SK-N-SH (cell line): Measurements from ENCODE around the gene RAD23B. TPM values are rescaled to one million over a fixed set of nuclear protein-coding genes. Genes with fewer than 3 reads are reported as not detected.

ENCODE experiments used
- CTCF ChIA-PET: fragments of 300-600, 350-600 bp; formaldehyde crosslinking; extraction: SDS; loops from one replicate; lab custom pipeline; 2021; lab: Yijun Ruan, JAX
- POLR2A ChIA-PET: fragments of 350-600 bp; sonication (Branson Sonifier 250); formaldehyde crosslinking; extraction: SDS; loops from one replicate; lab custom pipeline; 2020; ENCODE audit warnings: antibody characterized with exemption, inconsistent platforms; lab: Yijun Ruan, JAX
- DNase-seq: peaks from one replicate; pipeline ENCODE4 v3.0.0; 2012
- H2AFZ ChIP-seq: fragments of 200-600 bp; sonication (generic); 2 replicates; pipeline ENCODE4 v1.8.1; 2016; ENCODE audit warnings: antibody characterized with exemption, mild to moderate bottlenecking, low read depth
- H3F3A ChIP-seq: fragments of 200-600 bp; sonication (generic); replicated peaks from 2 replicates; pipeline ENCODE3; 2016; ENCODE audit warnings: antibody characterized with exemption, mild to moderate bottlenecking; ENCODE audit not compliant: insufficient read depth
- H3K27ac ChIP-seq, 2 experiments: fragments of 200-500 bp in 1 of 2; fragments of 200-600 bp in 1 of 2; sonication (Bioruptor generic) in 1 of 2; sonication (generic), shearing (Covaris generic) in 1 of 2; 2 replicates each; pipeline versions ENCODE4 v1.5.1 to v1.6.1; 2014 to 2016; ENCODE audit warnings: low read depth in 2 of 2, inconsistent platforms in 1 of 2, low read length in 1 of 2, mild to moderate bottlenecking in 1 of 2, mixed read lengths in 1 of 2
- H3K27me3 ChIP-seq: fragments of 200-600 bp; sonication (generic), shearing (Covaris generic); 2 replicates; pipeline ENCODE4 v1.6.1; 2016; ENCODE audit warnings: mixed run types; ENCODE audit not compliant: insufficient read depth
- H3K36me3 ChIP-seq, 2 experiments: fragments of 200-500 bp in 1 of 2; fragments of 200-600 bp in 1 of 2; sonication (Bioruptor generic) in 1 of 2; sonication (generic) in 1 of 2; replicated peaks in 1 of 2; 2 replicates each; pipeline versions ENCODE3 to v1.5.1; 2014 to 2016; ENCODE audit warnings: low read length in 1 of 2, mild to moderate bottlenecking in 1 of 2; ENCODE audit not compliant: insufficient read depth in 2 of 2, control insufficient read depth in 1 of 2
- H3K4me1 ChIP-seq, 2 experiments: fragments of 200-500 bp in 1 of 2; fragments of 200-600 bp in 1 of 2; sonication (Bioruptor generic) in 1 of 2; sonication (generic), shearing (Covaris generic) in 1 of 2; 2 replicates each; pipeline versions ENCODE4 v1.5.1 to v1.6.1; 2014 to 2016; ENCODE audit warnings: low read depth in 1 of 2, low read length in 1 of 2, mixed run types in 1 of 2; ENCODE audit not compliant: insufficient read depth in 2 of 2, control insufficient read depth in 1 of 2
- H3K4me2 ChIP-seq: fragments of 200-600 bp; sonication (generic), shearing (Covaris generic); 2 replicates; pipeline ENCODE4 v1.6.1; 2017; ENCODE audit warnings: mixed run types
- H3K4me3 ChIP-seq, 2 experiments: fragments of 200-500 bp in 1 of 2; fragments of 200-600 bp in 1 of 2; sonication (Bioruptor generic) in 1 of 2; sonication (generic), shearing (Covaris generic) in 1 of 2; 2 replicates each; pipeline versions ENCODE4 v1.5.1 to v1.8.1; 2014 to 2016; ENCODE audit warnings: low read depth in 2 of 2, inconsistent platforms in 1 of 2, low read length in 1 of 2, mild to moderate bottlenecking in 1 of 2, mixed read lengths in 1 of 2, moderate library complexity in 1 of 2
- H3K79me2 ChIP-seq: fragments of 200-600 bp; sonication (generic); 2 replicates; pipeline ENCODE4 v1.8.1; 2017; ENCODE audit warnings: mild to moderate bottlenecking; ENCODE audit not compliant: insufficient read depth
- H3K9ac ChIP-seq: fragments of 200-600 bp; sonication (generic); 2 replicates; pipeline ENCODE4 v1.6.1; 2017; ENCODE audit warnings: mixed run types
- H3K9me2 ChIP-seq: fragments of 200-600 bp; sonication (generic); 2 replicates; pipeline ENCODE4 v1.6.1; 2017; ENCODE audit warnings: mixed run types
- H3K9me3 ChIP-seq: fragments of 200-600 bp; sonication (generic); 2 replicates; pipeline ENCODE4 v1.6.1; 2017; ENCODE audit warnings: mixed run types, mild to moderate bottlenecking, moderate library complexity
- H4K20me1 ChIP-seq: fragments of 200-600 bp; sonication (generic); 2 replicates; pipeline ENCODE4 v1.6.1; 2017; ENCODE audit warnings: mild to moderate bottlenecking, mixed run types; ENCODE audit not compliant: insufficient read depth
- ELF1 ChIP-seq: IDR thresholded peaks from 2 replicates; pipeline ENCODE4 v1.4.0; 2012
- FOXJ3 ChIP-seq: sonication (generic); formaldehyde crosslinking; IDR thresholded peaks from 2 replicates; pipeline ENCODE4 v1.5.1; 2020; ENCODE audit warnings: mild to moderate bottlenecking, missing genetic modification reagents
- GABPA ChIP-seq: IDR thresholded peaks from 2 replicates; pipeline ENCODE4 v1.4.0; 2012; ENCODE audit warnings: low read depth, mild to moderate bottlenecking
- JUND ChIP-seq: IDR thresholded peaks from 2 replicates; pipeline ENCODE4 v1.4.0; 2012
- MEF2A ChIP-seq: IDR thresholded peaks from 2 replicates; pipeline ENCODE4 v1.4.0; 2012; ENCODE audit warnings: low read depth, borderline replicate concordance
- MXI1 ChIP-seq: IDR thresholded peaks from 2 replicates; pipeline ENCODE4 v1.6.1; 2012; ENCODE audit warnings: mild to moderate bottlenecking, low read depth, low read length, improper control_type of control experiment
- NFIC ChIP-seq: IDR thresholded peaks from 2 replicates; pipeline ENCODE4 v1.4.0; 2012; ENCODE audit warnings: borderline replicate concordance
- NRF1 ChIP-seq: IDR thresholded peaks from 2 replicates; pipeline ENCODE4 v1.6.1; 2012; ENCODE audit warnings: low read depth, mild to moderate bottlenecking, low read length
- POLR2AphosphoS5 ChIP-seq: IDR thresholded peaks from 2 replicates; pipeline ENCODE4 v1.6.1; 2012; ENCODE audit warnings: low read depth, low read length
- REST ChIP-seq: IDR thresholded peaks from 2 replicates; pipeline ENCODE4 v1.6.1; 2012; ENCODE audit warnings: mild to moderate bottlenecking, low read depth, low read length, moderate library complexity
- RXRA ChIP-seq: IDR thresholded peaks from 2 replicates; pipeline ENCODE4 v1.4.0; 2012; ENCODE audit warnings: low read depth, mild to moderate bottlenecking, borderline replicate concordance
- SMC3 ChIP-seq: IDR thresholded peaks from 2 replicates; pipeline ENCODE4 v1.6.1; 2012; ENCODE audit warnings: low read depth, low read length, improper control_type of control experiment
- TAF1 ChIP-seq: IDR thresholded peaks from 2 replicates; pipeline ENCODE4 v1.6.1; 2012; ENCODE audit warnings: low read depth, mild to moderate bottlenecking, low read length, moderate library complexity, borderline replicate concordance
- TCF12 ChIP-seq: IDR thresholded peaks from 2 replicates; pipeline ENCODE4 v1.4.0; 2012
- TEAD4 ChIP-seq: IDR thresholded peaks from 2 replicates; pipeline ENCODE4 v1.4.0; 2012; ENCODE audit warnings: mild to moderate bottlenecking, borderline replicate concordance; ENCODE audit not compliant: insufficient read depth
- YY1 ChIP-seq: IDR thresholded peaks from 2 replicates; pipeline ENCODE4 v1.4.0; 2012; ENCODE audit warnings: low read depth, mild to moderate bottlenecking
- WGBS: methylation state at CpG from one replicate; pipeline ENCODE4 v1.1.6; 2017; ENCODE audit warnings: low lambda C conversion rate; 5-methylcytosine and 5-hydroxymethylcytosine counted together
- polyA plus RNA-seq, 3 experiments: library from polyadenylated mRNA; depleted of rRNA; stranded (reverse); fragments of >200 nt; gene quantifications; 2 replicates each; pipeline ENCODE4 v1.2.3, GENCODE V29; 2012
- TF ChIP-seq, protein P1 (sequence below): IDR thresholded peaks from 2 replicates; pipeline ENCODE4 v1.4.0; 2012; ENCODE audit warnings: low read depth, borderline replicate concordance
- TF ChIP-seq, protein P2 (sequence below): fragments of 150-350 bp; IDR thresholded peaks from 2 replicates; pipeline ENCODE4 v1.6.1; 2017; ENCODE audit warnings: antibody characterized with exemption, low read length, low read depth, borderline replicate concordance

RAD23B gene
- polyA plus RNA-seq, 1 of the 3 experiments (the other 2 are of a cell fraction), result 62.9 TPM

DNA sequence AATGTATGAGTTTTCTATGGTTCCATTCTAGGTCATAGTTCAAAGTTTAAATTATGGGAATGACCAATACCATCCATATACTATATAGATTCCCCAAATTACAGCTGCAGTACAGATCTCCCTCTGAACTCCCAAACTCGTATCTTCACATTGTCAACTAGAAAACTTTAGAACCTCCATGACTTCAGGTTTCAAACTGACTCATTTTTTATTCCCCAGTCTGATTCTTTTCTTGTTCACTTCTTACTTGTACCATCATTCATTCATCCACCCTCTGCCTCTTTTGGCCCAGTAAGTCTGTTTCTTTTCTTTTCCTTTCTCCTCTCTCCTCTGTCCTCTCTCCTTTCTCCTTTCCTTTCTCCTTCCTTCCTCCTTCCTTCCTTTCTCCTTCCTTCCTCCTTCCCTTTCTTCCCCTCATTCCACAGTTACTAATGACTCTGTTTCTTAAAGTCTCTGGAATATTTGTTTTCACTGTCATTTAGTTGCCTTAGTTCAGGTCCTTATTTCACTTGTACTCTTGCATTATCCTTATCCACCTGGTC, 30.5 kb downstream of the RAD23B start:
- no peak overlapping the region for H3K4me2 ChIP-seq
- no peaks in the 10 kb centered on the region for H3K27me3 ChIP-seq
- H3K4me1 ChIP-seq, result no peaks in the 10 kb centered on the region
- WGBS, result 93% methylated on average over 1 of the region's 1 CpG
- ChIA-PET CTCF (interaction anchor here (0.6 to 1.1 kb wide), 2 partner anchors 8 to 26 kb away, joined by 3 read pairs; no protein-coding TSS in a partner anchor), POLR2A (no interaction called here)
- no peak overlapping the region for H3K27ac ChIP-seq
- H3K36me3 ChIP-seq, result peaks cover 56 to 59% of the 10 kb centered on the region in 2 experiments
- no peaks in the 10 kb centered on the region for H3K9me2 ChIP-seq
- no peaks in the 10 kb centered on the region for H3K9me3 ChIP-seq
- H2AFZ ChIP-seq, result no peak overlapping the region
- no peak overlapping the region for H3K9ac ChIP-seq
- H3K4me3 ChIP-seq, result no peak overlapping the region
- TF ChIP-seq, protein P1, sequence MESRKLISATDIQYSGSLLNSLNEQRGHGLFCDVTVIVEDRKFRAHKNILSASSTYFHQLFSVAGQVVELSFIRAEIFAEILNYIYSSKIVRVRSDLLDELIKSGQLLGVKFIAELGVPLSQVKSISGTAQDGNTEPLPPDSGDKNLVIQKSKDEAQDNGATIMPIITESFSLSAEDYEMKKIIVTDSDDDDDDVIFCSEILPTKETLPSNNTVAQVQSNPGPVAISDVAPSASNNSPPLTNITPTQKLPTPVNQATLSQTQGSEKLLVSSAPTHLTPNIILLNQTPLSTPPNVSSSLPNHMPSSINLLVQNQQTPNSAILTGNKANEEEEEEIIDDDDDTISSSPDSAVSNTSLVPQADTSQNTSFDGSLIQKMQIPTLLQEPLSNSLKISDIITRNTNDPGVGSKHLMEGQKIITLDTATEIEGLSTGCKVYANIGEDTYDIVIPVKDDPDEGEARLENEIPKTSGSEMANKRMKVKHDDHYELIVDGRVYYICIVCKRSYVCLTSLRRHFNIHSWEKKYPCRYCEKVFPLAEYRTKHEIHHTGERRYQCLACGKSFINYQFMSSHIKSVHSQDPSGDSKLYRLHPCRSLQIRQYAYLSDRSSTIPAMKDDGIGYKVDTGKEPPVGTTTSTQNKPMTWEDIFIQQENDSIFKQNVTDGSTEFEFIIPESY, result no peak
- TF ChIP-seq JUND, result no peak
- TF ChIP-seq RXRA, result no peak
- peaks cover 98% of the 10 kb centered on the region for H3K79me2 ChIP-seq
- peaks cover 11% of the 10 kb centered on the region for H3F3A ChIP-seq
- peaks cover 88% of the 10 kb centered on the region for H4K20me1 ChIP-seq
- DNase-seq, result no peak

GRCh38 chr9:107314763-107315162, 31.7 kb downstream of the RAD23B start:
- Histone ChIP-seq H2AFZ (no peak overlapping the region), H3K9ac (no peak overlapping the region), H3K9me3 (no peaks in the 10 kb centered on the region), H3K4me3 (no peak overlapping the region), H3K4me1 (no peaks in the 10 kb centered on the region), H3K79me2 (peaks cover 98% of the 10 kb centered on the region), H3K27ac (no peak overlapping the region), H3K36me3 (peaks cover 58 to 61% of the 10 kb centered on the region in 2 experiments), H3K27me3 (no peaks in the 10 kb centered on the region), H3F3A (peaks cover 11% of the 10 kb centered on the region), H4K20me1 (peaks cover 82% of the 10 kb centered on the region), H3K9me2 (no peaks in the 10 kb centered on the region), H3K4me2 (no peak overlapping the region)
- ChIA-PET CTCF (no interaction called here), POLR2A (no interaction called here)
- DNase-seq, result no peak
- 100% methylated on average over 1 of the region's 1 CpG for WGBS
- no peak for TF ChIP-seq POLR2AphosphoS5
- TF ChIP-seq GABPA, result no peak
- TF ChIP-seq JUND, result no peak
- TF ChIP-seq FOXJ3, result no peak
- TF ChIP-seq YY1, result no peak
- TF ChIP-seq MEF2A, result no peak
- TF ChIP-seq NFIC, result no peak
- no peak for TF ChIP-seq ELF1
- no peak for TF ChIP-seq NRF1
- TF ChIP-seq, protein P1, result no peak
- TF ChIP-seq, protein P2, sequence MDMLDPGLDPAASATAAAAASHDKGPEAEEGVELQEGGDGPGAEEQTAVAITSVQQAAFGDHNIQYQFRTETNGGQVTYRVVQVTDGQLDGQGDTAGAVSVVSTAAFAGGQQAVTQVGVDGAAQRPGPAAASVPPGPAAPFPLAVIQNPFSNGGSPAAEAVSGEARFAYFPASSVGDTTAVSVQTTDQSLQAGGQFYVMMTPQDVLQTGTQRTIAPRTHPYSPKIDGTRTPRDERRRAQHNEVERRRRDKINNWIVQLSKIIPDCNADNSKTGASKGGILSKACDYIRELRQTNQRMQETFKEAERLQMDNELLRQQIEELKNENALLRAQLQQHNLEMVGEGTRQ, result no peak
- TF ChIP-seq MXI1, result no peak
- no peak for TF ChIP-seq TCF12
- TF ChIP-seq REST, result no peak
- no peak for TF ChIP-seq TAF1
- no peak for TF ChIP-seq SMC3
- TF ChIP-seq TEAD4, result no peak
